B cell (primary cell): ENCODE data around the gene CEP128.

Experiments used
- CTCF ChIP-seq: fragments of 200-600 bp; IDR thresholded peaks from one replicate; pipeline ENCODE4 v1.8.0; 2022; ENCODE audit warnings: antibody characterized with exemption, mild to moderate bottlenecking
- EZH2 ChIP-seq: IDR thresholded peaks from 2 replicates; pipeline ENCODE4 v1.6.1; 2012; ENCODE audit warnings: borderline replicate concordance, low read depth, mild to moderate bottlenecking, moderate library complexity, low read length; ENCODE audit not compliant: insufficient read depth, poor library complexity, severe bottlenecking

DNA sequence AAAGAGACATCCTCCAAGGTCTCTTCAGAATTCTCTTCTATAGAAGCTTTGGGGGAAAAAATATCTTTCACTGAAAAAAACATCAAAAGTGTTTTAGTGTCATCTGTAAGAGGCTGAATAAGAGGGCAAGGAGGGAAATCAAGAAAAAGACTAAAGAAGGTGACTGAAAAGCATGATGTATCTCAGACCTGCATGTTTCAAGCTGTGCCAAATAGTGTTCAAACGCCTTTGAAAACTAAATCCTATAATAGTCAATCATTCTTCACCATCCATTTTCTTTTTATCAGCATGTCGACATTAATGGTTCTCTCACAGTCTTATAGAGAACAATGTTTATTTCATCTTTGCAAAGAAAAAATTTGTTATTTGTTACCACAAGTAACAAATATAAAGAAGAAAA lies 94.5 kb downstream of the CEP128 start:
- TF ChIP-seq CTCF (no peak), EZH2 (no peak)
